HG03139 (cell line): Measurements from ENCODE around the gene AFF3.

Source experiments
- ATAC-seq: cut with Tn5 transposase; IDR thresholded peaks from one replicate; pipeline ENCODE4 v1.9.1; 2021; ENCODE audit not compliant: unreplicated experiment

AFF3 gene

DNA sequence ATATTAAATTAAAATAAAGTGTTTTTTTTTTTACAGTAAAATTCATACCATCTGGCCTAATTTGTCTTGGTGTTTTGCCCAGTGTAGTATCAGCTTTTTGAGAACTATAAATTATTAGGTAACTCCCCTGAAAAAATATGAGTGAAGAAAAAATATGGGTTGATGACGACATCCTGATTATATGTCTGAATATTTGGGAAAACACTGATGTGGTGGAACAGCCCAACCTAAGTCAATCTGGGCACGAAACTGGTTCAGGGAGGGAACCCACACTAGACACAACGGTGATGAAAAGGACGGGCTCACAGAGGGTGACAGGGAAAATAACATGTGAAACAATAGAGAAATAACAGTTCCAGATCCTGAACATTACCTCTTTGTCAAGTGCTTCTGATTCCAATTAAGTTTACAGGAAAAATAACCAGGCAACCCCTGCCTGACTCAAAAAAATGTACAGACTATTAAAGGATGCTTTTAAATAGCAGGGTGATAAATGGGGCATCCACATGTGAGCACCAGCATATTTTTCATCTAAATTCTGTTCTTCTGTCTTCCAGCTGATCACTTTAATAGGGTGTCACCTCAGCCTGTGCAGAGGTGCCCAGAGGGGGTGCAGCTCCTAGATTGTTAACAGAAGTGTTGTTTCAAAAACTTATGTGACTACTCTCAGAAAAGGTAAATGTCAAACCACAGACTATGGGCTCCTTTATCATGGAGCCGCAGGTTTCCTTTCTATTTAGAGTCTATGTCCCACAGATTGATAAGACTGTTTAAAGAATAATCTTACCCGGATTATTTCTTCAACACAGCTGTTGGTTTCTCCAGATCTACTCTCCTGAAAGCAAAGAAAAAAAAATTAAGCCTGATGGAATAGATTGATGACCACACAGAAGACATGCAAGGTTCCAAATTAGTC lies 305.4 kb downstream of the AFF3 start:
- no peak for ATAC-seq

DNA sequence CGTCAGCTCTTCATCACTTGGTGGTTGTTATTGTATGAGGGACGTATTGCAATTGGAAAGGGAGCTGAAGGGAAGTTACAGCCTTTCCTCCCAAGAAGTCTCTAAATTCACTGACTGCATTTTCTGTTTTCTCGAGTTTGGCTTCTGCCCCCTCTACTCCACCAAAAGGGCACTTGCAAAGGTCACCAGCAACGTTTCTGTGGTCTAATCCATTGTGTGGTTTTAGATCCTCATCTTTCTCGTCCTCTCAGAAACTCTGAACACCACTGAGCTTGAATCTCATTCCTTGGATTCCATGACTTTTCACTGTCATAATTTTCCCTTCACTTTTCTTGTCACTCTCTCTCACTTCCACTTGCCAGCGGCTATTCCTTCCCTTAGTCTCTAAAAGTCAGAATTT lies 308.0 kb downstream of the AFF3 start:
- no peak for ATAC-seq

- no peak for ATAC-seq
These were observed 308.7 kb downstream of the AFF3 start for GRCh38 chr2:99833586-99834201.

GRCh38 chr2:99832926-99833325 lies 309.5 kb downstream of the AFF3 start:
- ATAC-seq, result no peak

DNA sequence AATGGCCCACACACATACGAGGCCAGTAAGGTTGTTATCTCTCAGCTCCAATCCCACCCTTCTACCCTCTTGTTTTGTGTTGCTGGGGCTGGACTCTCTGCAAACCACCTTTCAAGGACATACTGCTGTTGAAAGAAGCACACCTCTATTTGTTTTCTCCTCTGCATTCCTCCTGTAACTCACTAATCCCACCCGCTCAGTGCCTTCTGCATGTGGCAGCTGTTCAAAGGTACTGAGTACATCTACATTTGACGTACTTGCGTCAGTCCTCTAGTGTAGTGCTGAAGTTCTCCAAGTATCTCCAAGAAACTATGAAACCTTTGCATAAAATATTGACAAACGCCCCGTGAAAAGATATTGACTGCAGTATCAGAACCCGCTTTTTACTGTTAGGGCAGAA lies 310.6 kb downstream of the AFF3 start:
- no peak for ATAC-seq

DNA sequence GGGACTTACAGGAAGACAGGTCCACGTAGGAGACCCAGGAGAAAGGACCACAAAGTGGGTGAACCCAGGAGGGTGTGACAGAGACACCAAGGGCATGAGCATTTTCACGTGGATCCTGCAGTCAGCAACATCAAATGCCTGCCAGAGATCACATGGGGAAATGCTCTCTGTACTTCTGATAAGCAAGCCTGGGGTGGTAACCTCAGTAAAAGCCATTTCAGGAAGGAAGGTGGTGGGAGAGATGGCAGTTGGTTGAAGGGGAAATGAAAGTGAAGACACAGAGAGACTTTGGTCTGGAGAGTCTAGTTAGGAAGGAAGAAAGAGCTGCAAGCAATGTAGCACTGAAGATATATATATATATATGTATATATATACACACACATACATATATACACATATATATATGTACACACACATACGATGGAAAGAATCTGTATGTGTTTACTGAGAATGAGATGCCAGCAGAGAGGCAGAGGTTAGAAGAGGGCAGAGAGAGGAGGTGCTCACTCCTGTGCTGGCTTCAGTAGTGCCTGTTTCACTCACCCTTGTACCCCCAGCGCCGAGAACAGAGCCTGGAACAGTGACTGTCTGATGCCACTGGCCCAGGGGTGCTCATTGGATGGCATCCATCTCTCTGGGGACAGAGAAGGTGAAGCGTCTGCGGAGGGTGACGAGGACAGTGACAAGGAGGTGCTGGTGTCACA lies 314.9 kb downstream of the AFF3 start:
- no peak for ATAC-seq

DNA sequence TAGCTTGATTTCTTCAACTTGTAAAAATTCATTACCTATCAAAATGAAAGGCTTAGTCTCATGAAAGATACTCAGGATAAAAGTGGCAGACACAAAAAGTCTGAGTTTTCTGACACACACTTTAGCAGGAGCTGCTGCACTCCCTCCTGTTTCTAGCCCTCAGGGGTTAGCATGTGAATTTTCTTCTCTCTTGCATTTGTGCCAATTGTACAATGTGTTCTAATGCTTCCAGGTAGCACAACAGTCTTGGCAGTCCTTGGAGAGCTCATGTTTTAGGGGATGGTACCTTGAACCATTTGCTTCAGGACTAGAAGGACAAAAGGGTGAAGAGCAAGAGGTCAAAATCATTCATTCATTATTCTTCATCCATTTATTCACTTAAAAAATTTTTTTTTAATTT lies 316.8 kb downstream of the AFF3 start:
- ATAC-seq, result no peak

DNA sequence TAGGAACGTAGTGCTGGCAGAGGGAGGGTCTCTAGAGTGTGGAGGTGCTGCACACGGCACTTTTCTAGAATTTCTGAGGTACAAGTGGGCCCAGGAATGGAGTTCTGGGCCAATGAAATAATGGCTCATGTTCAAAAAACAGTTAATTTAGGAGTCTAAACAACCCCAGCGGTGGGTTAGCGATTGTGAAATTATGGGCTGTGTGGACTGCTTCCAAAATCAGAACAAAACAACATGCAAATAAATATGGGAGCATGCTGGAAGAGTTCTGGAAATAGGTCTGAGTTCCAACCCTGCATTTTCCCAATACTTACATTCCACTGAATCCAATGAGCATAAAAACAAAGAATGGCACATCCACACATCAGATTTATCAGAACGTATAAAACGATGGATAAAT lies 317.6 kb downstream of the AFF3 start:
- ATAC-seq, result no peak

DNA sequence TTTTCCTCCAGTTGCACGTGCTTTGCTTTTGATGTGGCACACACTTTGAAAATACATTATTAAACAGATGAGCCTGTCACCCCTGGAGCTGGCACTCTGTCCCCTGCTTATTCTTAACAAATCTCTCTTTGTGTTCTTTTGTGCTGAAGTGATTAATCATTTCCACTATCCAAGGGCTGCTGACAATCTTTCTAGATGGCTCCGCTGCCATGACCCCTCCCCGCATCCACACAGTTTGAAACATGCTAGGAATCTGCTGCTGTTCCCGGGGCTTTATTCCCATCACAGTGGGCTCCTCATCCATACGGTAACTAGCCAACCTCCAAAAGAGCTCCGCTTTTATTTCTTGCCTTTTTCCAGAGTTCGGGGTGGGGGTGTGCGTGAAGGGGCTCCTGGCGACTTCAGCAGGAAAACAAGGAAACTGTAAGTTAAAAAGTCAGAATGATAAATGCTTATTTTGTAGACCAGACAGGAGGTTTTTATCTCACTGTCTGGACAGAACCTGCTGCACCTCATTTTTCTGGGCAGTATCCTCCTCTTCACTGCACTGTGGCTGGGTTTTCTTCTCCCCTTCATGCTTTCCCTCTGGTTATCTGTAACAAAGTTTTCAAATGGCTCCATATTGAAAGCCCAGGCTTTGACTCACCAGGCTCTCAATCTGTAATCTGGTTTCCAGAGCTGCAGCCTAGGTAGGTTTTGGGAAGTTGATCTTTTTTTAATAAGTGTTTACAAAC lies 319.7 kb downstream of the AFF3 start:
- no peak for ATAC-seq

DNA sequence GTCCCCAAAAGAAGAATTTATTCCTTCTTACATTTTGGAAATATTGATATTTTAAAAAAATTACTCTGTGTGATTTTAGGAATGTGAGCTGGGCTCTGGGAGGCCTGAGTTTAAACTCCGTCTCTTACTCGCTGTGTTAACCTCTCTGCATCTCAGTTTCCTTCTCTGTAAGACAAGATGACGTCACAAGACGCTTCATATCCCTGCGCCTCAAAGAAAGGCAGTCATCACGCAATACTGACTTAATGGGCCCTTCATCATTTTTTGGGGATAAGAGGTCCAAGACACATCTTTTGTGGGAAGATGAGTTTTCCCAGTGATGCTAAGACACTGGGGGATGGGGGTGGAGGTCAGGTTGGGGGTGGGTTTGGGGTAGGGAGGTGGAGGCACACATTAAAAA lies 320.4 kb downstream of the AFF3 start:
- ATAC-seq, result no peak

GRCh38 chr2:99821572-99821971 lies 320.8 kb downstream of the AFF3 start:
- no peak for ATAC-seq

DNA sequence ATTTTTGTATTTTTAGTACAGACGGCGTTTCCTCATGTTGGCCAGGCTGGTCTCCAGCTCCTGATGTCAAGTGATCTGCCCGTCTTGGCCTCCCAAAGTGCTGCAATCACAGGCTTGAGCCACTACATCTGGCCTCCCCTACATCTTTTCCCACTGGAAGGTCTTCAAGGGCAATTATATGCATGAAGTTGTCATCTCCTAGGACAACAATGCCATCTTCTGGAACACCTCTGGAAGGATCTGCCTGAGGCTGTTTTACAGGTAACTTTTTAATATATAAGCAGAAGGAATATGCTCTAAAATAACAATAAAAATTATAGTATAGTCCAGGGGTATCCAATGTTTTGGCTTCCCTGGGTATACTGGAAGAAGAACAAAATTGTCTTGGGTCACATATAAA lies 321.4 kb downstream of the AFF3 start:
- ATAC-seq, result no peak

DNA sequence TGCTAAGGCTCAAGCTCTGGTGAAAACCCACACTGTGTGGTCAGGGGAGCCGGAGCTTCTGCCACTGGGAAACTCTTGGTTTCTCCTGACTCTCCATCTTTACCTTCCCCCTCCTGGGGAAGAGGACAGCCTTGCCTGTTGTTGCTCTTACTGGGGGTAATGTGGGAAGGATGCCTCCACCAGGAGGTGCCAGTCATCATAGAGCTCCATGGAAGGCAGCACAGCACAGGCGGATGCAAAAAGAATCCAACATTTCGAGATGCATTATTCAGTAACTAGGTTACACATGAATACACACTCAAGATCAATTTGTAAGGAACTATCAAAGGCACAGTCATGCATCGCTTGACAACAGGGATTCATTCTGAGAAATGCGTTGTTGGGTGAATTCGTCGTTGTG lies 322.6 kb downstream of the AFF3 start:
- ATAC-seq, result no peak

DNA sequence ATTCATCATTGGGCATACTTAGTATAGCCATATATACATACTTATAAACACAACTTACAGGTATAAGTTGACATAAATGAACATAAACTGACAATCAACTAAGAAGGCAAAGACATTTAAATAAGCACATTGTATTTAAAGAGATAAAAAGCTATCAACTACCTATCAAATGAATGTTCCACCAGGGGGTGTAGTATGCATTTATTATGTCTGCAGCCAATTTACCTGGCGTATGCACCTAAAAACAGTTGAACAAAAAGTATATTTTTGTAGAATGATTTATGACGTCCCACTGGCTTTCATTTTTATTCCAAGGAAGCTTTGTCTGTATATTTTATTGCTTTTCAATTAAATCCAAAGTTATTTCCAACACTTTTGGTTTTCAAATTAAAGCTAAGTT lies 323.5 kb downstream of the AFF3 start:
- ATAC-seq, result no peak

- ATAC-seq, result no peak
These were observed 325.5 kb downstream of the AFF3 start for GRCh38 chr2:99816908-99817307.

DNA sequence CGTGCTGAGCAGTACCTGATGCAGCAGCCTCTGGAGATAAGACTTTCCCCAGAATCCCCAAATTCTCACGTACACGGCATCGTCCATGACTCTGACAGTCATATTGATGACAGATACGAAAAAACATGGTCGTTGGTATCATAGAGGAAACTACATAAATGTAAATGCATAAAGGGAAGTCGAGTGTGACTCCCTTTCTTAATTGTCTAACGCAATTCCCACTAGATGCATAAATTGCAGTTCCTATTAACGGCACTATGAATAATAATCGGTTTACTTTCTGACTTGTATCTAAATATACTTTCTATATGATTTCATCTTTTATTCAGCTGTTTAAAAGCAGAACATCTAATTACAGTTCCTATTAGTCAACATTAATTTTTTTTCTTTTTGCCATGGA lies 330.0 kb downstream of the AFF3 start:
- ATAC-seq, result no peak

DNA sequence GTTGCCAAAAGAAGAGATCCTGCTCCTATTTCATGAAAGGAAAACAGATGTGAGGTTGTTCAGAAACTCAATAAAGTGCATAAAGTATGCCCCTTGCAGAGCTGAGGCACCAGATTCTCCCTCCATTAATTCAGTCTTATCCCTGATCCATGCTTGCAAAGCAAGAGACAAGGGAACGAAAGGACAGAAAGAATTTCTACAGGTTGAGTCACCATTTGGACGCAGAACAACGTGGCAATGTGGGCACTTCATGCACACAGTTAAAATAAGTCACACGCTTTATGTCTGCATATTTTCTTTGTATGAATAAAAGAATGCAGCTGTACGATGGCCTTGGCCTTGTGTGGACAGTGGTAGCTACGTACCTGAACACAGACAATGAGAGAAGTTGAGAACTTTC lies 330.8 kb downstream of the AFF3 start:
- no peak for ATAC-seq

- no peak for ATAC-seq
These were observed 332.2 kb downstream of the AFF3 start for GRCh38 chr2:99810225-99810624.

- no peak for ATAC-seq
These were observed 333.0 kb downstream of the AFF3 start for GRCh38 chr2:99809259-99809900.

- no peak for ATAC-seq
These were observed 333.8 kb downstream of the AFF3 start for GRCh38 chr2:99808361-99809200.
